WTC11 (cell line): ENCODE results near the gene SWI5. TPM values are rescaled to one million over a fixed set of nuclear protein-coding genes. Genes with fewer than 3 reads are reported as not detected.
A peak's percentile ranks its signal among the peaks of the same experiment; 100 is the strongest.

Experiments used
- ATAC-seq: fragments of 200-7000 bp; cut with Tn5 transposase; 2 replicates; pipeline ENCODE4 v1.10.0; 2021; ENCODE audit warnings: mild to moderate bottlenecking, moderate library complexity
- CTCF ChIA-PET: fragments of 300-600 bp; sonication (Branson Sonifier 250); formaldehyde crosslinking; loops from one replicate; lab custom pipeline; 2021; ENCODE audit warnings: antibody characterized with exemption; lab: Charles Lee
- POLR2A ChIA-PET: fragments of 350-600 bp; sonication (Branson Sonifier 250); formaldehyde crosslinking; loops from one replicate; lab custom pipeline; 2021; ENCODE audit warnings: antibody characterized with exemption; lab: Charles Lee
- DNase-seq: peaks from one replicate; pipeline ENCODE4 v3.0.0; 2021; ENCODE audit warnings: low spot score
- H3K27ac Mint-ChIP-seq: 2 replicates; pipeline ENCODE4 v1.8.0; 2021; ENCODE audit warnings: mixed read lengths
- H3K27me3 Mint-ChIP-seq: 2 replicates; pipeline ENCODE4 v1.8.0; 2021; ENCODE audit warnings: low read depth, mild to moderate bottlenecking, moderate library complexity, mixed read lengths
- H3K36me3 Mint-ChIP-seq: 2 replicates; pipeline ENCODE4 v1.8.0; 2021; ENCODE audit warnings: mixed read lengths
- H3K4me1 Mint-ChIP-seq: 2 replicates; pipeline ENCODE4 v1.8.0; 2022; ENCODE audit warnings: mixed read lengths
- H3K4me3 Mint-ChIP-seq: 2 replicates; pipeline ENCODE4 v1.8.0; 2021; ENCODE audit warnings: mild to moderate bottlenecking, moderate library complexity, mixed read lengths
- H3K9me3 Mint-ChIP-seq: 2 replicates; pipeline ENCODE4 v1.8.0; 2021; ENCODE audit warnings: mixed read lengths
- ESRRA ChIP-seq: sonication (generic); formaldehyde crosslinking; IDR thresholded peaks from 2 replicates; pipeline ENCODE4 v1.8.1; 2022; ENCODE audit warnings: mild to moderate bottlenecking, missing genetic modification reagents, borderline replicate concordance
- ETV6 ChIP-seq: sonication (generic); formaldehyde crosslinking; IDR thresholded peaks from 2 replicates; pipeline ENCODE4 v1.8.1; 2022; ENCODE audit warnings: mild to moderate bottlenecking, missing genetic modification reagents
- GRHL2 ChIP-seq: fragments of 250-450 bp; sonication (Bioruptor Pico); IDR thresholded peaks from 2 replicates; pipeline ENCODE4 v1.8.0; 2022; ENCODE audit warnings: mild to moderate bottlenecking, moderate library complexity; ENCODE audit not compliant: insufficient replicate concordance, severe bottlenecking
- IRF2 ChIP-seq: sonication (generic); formaldehyde crosslinking; IDR thresholded peaks from 2 replicates; pipeline ENCODE4 v1.8.0; 2022; ENCODE audit warnings: low read depth, missing genetic modification reagents, borderline replicate concordance
- KAT7 ChIP-seq: sonication (generic); formaldehyde crosslinking; IDR thresholded peaks from 2 replicates; pipeline ENCODE4 v1.8.1; 2023; ENCODE audit warnings: missing genetic modification reagents, mild to moderate bottlenecking, borderline replicate concordance
- MXD4 ChIP-seq: fragments of 250-450 bp; sonication (Bioruptor Pico); IDR thresholded peaks from 2 replicates; pipeline ENCODE4 v1.8.0; 2021; ENCODE audit warnings: mild to moderate bottlenecking, moderate library complexity, borderline replicate concordance
- NR2C2 ChIP-seq: sonication (generic); formaldehyde crosslinking; IDR thresholded peaks from 2 replicates; pipeline ENCODE4 v1.8.0; 2022; ENCODE audit warnings: mild to moderate bottlenecking, missing genetic modification reagents
- PRRX2 ChIP-seq: fragments of 250-450 bp; sonication (Bioruptor Pico); IDR thresholded peaks from 2 replicates; pipeline ENCODE4 v1.8.0; 2021; ENCODE audit warnings: mild to moderate bottlenecking
- RORB ChIP-seq: fragments of 250-450 bp; sonication (Bioruptor Pico); IDR thresholded peaks from 2 replicates; pipeline ENCODE4 v1.9.0; 2021; ENCODE audit warnings: mild to moderate bottlenecking
- SP1 ChIP-seq: sonication (generic); formaldehyde crosslinking; conservative IDR thresholded peaks from 2 replicates; pipeline ENCODE4 v1.8.1; 2022; ENCODE audit warnings: missing genetic modification reagents
- ZNF219 ChIP-seq: sonication (generic); formaldehyde crosslinking; IDR thresholded peaks from 2 replicates; pipeline ENCODE4 v1.8.0; 2023; ENCODE audit warnings: missing genetic modification reagents, mild to moderate bottlenecking, borderline replicate concordance
- ZNF317 ChIP-seq: sonication (generic); formaldehyde crosslinking; IDR thresholded peaks from 2 replicates; pipeline ENCODE4 v1.8.1; 2023; ENCODE audit warnings: low read depth, mild to moderate bottlenecking, moderate library complexity, missing genetic modification reagents, borderline replicate concordance
- ZNF416 ChIP-seq: fragments of 250-450 bp; sonication (Bioruptor Pico); IDR thresholded peaks from 2 replicates; pipeline ENCODE4 v1.9.0; 2021; ENCODE audit warnings: mild to moderate bottlenecking, inconsistent platforms
- ZNF423 ChIP-seq: fragments of 250-450 bp; sonication (Bioruptor Pico); IDR thresholded peaks from 2 replicates; pipeline ENCODE4 v2.1.2; 2022; ENCODE audit warnings: mild to moderate bottlenecking, moderate library complexity
- total RNA-seq: library from RNA; stranded (reverse); gene quantifications from 3 replicates; pipeline ENCODE4 v1.2.3, GENCODE V29; 2021
- TF ChIP-seq, protein P1 (sequence below): sonication (generic); formaldehyde crosslinking; IDR thresholded peaks from 2 replicates; pipeline ENCODE4 v1.8.1; 2023; ENCODE audit warnings: mild to moderate bottlenecking, missing genetic modification reagents
- TF ChIP-seq, protein P2 (sequence below): sonication (generic); formaldehyde crosslinking; conservative IDR thresholded peaks from 2 replicates; pipeline ENCODE4 v1.8.1; 2022; ENCODE audit warnings: mild to moderate bottlenecking, missing genetic modification reagents
- TF ChIP-seq, protein P3 (sequence below): sonication (generic); formaldehyde crosslinking; IDR thresholded peaks from 2 replicates; pipeline ENCODE4 v1.8.1; 2023; ENCODE audit warnings: mild to moderate bottlenecking, missing genetic modification reagents
- TF ChIP-seq, protein P4 (sequence below): sonication (generic); formaldehyde crosslinking; IDR thresholded peaks from 2 replicates; pipeline ENCODE4 v1.8.0; 2022; ENCODE audit warnings: mild to moderate bottlenecking, missing genetic modification reagents
- TF ChIP-seq, protein P5 (sequence below): sonication (generic); formaldehyde crosslinking; IDR thresholded peaks from 2 replicates; pipeline ENCODE4 v1.8.0; 2023; ENCODE audit warnings: missing genetic modification reagents, mild to moderate bottlenecking, borderline replicate concordance
- TF ChIP-seq, protein P6 (sequence below): sonication (generic); formaldehyde crosslinking; IDR thresholded peaks from 2 replicates; pipeline ENCODE4 v1.8.0; 2022; ENCODE audit warnings: mild to moderate bottlenecking, missing genetic modification reagents

Gene SWI5
- total RNA-seq, 1 experiment from 2014 or later = 26.2 TPM

DNA sequence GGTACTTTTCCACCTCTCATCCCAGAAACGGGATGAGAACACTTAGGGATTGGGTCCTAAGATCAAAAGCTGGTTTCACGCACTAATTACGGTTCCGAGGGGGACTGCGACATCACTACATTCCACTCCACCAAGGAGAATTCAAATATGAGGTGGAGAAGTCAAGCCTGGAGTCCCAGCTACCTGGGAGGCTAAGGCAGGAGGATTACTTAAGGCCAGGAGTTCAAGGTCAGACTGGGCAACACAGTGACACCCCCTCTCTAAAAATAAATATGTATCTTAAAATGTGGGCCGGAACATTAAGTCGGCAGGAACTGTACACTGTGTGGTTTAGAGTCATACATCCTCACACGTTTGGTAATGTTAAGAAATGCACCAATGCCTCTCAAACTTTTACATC lies 1.8 kb upstream of the SWI5 start:
- Mint-ChIP-seq H3K9me3 (no peaks in the 10 kb centered on the region), H3K36me3 (peaks cover 12% of the 10 kb centered on the region), H3K4me1 (peaks cover 14% of the 10 kb centered on the region), H3K27ac (no peak overlapping the region), H3K4me3 (peak overlapping the region; percentile 92), H3K27me3 (no peaks in the 10 kb centered on the region; the same call in 1 of the 2 replicates)
- ChIA-PET CTCF (interaction anchor here (2.1 kb wide), 1 partner anchor 19 kb away, joined by 7 read pairs; no protein-coding TSS in a partner anchor), POLR2A (no interaction called here)
- no peak for ATAC-seq
- TF ChIP-seq ESRRA (CRISPR knock-in tag) (no peak), MXD4 (no peak), NR2C2 (CRISPR knock-in tag) (no peak), ZNF423 (CRISPR knock-in tag) (no peak), RORB (no peak), PRRX2 (CRISPR knock-in tag) (no peak), KAT7 (CRISPR knock-in tag) (no peak), ZNF317 (no peak), IRF2 (CRISPR knock-in tag) (no peak), ETV6 (CRISPR knock-in tag) (no peak), ZNF219 (no peak), GRHL2 (CRISPR knock-in tag) (no peak), ZNF416 (CRISPR knock-in tag) (no peak), SP1 (CRISPR knock-in tag) (no peak)
- TF ChIP-seq, protein P1, sequence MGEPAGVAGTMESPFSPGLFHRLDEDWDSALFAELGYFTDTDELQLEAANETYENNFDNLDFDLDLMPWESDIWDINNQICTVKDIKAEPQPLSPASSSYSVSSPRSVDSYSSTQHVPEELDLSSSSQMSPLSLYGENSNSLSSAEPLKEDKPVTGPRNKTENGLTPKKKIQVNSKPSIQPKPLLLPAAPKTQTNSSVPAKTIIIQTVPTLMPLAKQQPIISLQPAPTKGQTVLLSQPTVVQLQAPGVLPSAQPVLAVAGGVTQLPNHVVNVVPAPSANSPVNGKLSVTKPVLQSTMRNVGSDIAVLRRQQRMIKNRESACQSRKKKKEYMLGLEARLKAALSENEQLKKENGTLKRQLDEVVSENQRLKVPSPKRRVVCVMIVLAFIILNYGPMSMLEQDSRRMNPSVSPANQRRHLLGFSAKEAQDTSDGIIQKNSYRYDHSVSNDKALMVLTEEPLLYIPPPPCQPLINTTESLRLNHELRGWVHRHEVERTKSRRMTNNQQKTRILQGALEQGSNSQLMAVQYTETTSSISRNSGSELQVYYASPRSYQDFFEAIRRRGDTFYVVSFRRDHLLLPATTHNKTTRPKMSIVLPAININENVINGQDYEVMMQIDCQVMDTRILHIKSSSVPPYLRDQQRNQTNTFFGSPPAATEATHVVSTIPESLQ = no peak
- TF ChIP-seq, protein P2, sequence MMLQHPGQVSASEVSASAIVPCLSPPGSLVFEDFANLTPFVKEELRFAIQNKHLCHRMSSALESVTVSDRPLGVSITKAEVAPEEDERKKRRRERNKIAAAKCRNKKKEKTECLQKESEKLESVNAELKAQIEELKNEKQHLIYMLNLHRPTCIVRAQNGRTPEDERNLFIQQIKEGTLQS = no peak
- TF ChIP-seq, protein P3, sequence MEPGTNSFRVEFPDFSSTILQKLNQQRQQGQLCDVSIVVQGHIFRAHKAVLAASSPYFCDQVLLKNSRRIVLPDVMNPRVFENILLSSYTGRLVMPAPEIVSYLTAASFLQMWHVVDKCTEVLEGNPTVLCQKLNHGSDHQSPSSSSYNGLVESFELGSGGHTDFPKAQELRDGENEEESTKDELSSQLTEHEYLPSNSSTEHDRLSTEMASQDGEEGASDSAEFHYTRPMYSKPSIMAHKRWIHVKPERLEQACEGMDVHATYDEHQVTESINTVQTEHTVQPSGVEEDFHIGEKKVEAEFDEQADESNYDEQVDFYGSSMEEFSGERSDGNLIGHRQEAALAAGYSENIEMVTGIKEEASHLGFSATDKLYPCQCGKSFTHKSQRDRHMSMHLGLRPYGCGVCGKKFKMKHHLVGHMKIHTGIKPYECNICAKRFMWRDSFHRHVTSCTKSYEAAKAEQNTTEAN = no peak
- TF ChIP-seq, protein P4, sequence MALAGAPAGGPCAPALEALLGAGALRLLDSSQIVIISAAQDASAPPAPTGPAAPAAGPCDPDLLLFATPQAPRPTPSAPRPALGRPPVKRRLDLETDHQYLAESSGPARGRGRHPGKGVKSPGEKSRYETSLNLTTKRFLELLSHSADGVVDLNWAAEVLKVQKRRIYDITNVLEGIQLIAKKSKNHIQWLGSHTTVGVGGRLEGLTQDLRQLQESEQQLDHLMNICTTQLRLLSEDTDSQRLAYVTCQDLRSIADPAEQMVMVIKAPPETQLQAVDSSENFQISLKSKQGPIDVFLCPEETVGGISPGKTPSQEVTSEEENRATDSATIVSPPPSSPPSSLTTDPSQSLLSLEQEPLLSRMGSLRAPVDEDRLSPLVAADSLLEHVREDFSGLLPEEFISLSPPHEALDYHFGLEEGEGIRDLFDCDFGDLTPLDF (CRISPR knock-in tag) = no peak
- TF ChIP-seq, protein P5, sequence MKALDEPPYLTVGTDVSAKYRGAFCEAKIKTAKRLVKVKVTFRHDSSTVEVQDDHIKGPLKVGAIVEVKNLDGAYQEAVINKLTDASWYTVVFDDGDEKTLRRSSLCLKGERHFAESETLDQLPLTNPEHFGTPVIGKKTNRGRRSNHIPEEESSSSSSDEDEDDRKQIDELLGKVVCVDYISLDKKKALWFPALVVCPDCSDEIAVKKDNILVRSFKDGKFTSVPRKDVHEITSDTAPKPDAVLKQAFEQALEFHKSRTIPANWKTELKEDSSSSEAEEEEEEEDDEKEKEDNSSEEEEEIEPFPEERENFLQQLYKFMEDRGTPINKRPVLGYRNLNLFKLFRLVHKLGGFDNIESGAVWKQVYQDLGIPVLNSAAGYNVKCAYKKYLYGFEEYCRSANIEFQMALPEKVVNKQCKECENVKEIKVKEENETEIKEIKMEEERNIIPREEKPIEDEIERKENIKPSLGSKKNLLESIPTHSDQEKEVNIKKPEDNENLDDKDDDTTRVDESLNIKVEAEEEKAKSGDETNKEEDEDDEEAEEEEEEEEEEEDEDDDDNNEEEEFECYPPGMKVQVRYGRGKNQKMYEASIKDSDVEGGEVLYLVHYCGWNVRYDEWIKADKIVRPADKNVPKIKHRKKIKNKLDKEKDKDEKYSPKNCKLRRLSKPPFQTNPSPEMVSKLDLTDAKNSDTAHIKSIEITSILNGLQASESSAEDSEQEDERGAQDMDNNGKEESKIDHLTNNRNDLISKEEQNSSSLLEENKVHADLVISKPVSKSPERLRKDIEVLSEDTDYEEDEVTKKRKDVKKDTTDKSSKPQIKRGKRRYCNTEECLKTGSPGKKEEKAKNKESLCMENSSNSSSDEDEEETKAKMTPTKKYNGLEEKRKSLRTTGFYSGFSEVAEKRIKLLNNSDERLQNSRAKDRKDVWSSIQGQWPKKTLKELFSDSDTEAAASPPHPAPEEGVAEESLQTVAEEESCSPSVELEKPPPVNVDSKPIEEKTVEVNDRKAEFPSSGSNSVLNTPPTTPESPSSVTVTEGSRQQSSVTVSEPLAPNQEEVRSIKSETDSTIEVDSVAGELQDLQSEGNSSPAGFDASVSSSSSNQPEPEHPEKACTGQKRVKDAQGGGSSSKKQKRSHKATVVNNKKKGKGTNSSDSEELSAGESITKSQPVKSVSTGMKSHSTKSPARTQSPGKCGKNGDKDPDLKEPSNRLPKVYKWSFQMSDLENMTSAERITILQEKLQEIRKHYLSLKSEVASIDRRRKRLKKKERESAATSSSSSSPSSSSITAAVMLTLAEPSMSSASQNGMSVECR = no peak
- TF ChIP-seq, protein P6, sequence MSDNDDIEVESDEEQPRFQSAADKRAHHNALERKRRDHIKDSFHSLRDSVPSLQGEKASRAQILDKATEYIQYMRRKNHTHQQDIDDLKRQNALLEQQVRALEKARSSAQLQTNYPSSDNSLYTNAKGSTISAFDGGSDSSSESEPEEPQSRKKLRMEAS (CRISPR knock-in tag) = no peak
- no peak for DNase-seq
